Fibroblast of mammary gland (primary cell): ENCODE data around the gene TMEM38A.

Source experiments
- DNase-seq: peaks from one replicate; pipeline ENCODE4 v3.0.0-alpha.2; 2010; ENCODE audit warnings: low read depth
- H3K4me3 ChIP-seq: 2 replicates; pipeline ENCODE4 v1.5.1; 2011; ENCODE audit warnings: low read depth, mild to moderate bottlenecking, low read length, moderate library complexity; ENCODE audit not compliant: control insufficient read depth
- CTCF ChIP-seq: conservative IDR thresholded peaks from 2 replicates; pipeline ENCODE4 v1.5.1; 2011; ENCODE audit warnings: low read depth, low read length, inconsistent platforms; ENCODE audit not compliant: control insufficient read depth, insufficient read depth

The TMEM38A gene

GRCh38 chr19:16739546-16739945, 78.6 kb downstream of the TMEM38A start:
- DNase-seq = no peak
- no peak for TF ChIP-seq CTCF
- H3K4me3 ChIP-seq = no peak overlapping the region
